SJSA1 (cell line): ENCODE data around the gene RANBP3. TPM values are rescaled to one million over a fixed set of nuclear protein-coding genes. Genes with fewer than 3 reads are reported as not detected.
A peak's percentile ranks its signal among the peaks of the same experiment; 100 is the strongest.

ENCODE experiments used
- DNase-seq, 2 experiments: peaks; one replicate each; pipeline ENCODE4 v3.0.0-alpha.2; 2015 to 2020; ENCODE audit warnings: low spot score in 2 of 2, low read depth in 1 of 2
- H3K27ac ChIP-seq: fragments of 250-450 bp; sonication (Bioruptor Pico); 2 replicates; pipeline ENCODE4 v1.5.1; 2020; ENCODE audit warnings: mild to moderate bottlenecking, moderate library complexity
- H3K27me3 ChIP-seq: fragments of 250-450 bp; sonication (Bioruptor Pico); replicated peaks from 2 replicates; pipeline ENCODE4 v1.5.1; 2020; ENCODE audit warnings: mild to moderate bottlenecking, moderate library complexity
- H3K36me3 ChIP-seq: fragments of 250-450 bp; sonication (Bioruptor Pico); 2 replicates; pipeline ENCODE4 v1.5.1; 2020; ENCODE audit warnings: mild to moderate bottlenecking
- H3K4me1 ChIP-seq: fragments of 250-450 bp; sonication (Bioruptor Pico); replicated peaks from 2 replicates; pipeline ENCODE4 v1.6.1; 2021; ENCODE audit warnings: mild to moderate bottlenecking
- H3K4me3 ChIP-seq: fragments of 250-450 bp; sonication (Bioruptor Pico); 2 replicates; pipeline ENCODE4 v1.5.1; 2020; ENCODE audit warnings: mild to moderate bottlenecking
- H3K9me3 ChIP-seq: fragments of 250-450 bp; sonication (Bioruptor Pico); replicated peaks from 2 replicates; pipeline ENCODE4 v1.5.1; 2020; ENCODE audit warnings: mild to moderate bottlenecking
- total RNA-seq: library from RNA; depleted of rRNA; stranded (reverse); fragments of >200 nt; shearing (Covaris generic); gene quantifications from 2 replicates; pipeline ENCODE4 v1.2.3, GENCODE V29; 2014

Gene RANBP3
- total RNA-seq, 1 experiment from 2014 or later: 81.2 TPM

DNA sequence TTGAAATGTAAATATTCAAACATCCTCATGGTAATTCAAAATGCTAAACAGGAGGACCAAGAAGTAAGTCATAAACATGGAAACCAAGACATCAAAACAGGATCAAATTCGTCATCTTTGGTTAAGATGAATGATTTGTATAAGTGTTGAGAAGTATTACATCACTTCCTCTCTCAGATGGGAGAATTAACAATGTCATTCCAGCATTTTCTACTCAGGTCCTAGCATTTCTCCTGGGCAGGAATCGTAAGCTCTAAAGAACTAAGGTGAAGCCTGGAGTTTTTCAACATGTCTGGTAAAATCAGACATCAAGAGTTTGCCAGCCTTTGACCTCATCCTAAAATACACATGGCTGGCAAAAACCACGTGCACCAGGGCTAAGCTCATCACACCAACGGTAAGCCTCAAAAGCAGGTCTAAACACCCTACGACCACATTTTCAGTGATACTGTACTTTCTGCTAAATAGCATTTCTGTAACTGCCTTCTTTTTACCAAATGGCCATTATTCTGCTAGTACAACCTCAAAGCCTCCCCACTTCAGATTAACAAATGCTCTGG lies 24.8 kb downstream of the RANBP3 start:
- DNase-seq: peak in 1 of 2 experiments; percentile 33
- Histone ChIP-seq H3K27me3 (no peaks in the 10 kb centered on the region), H3K9me3 (no peaks in the 10 kb centered on the region), H3K4me3 (0 out of 2 replicates have a peak overlapping the region, but pooled peaks have one; percentile 3), H3K4me1 (peaks cover 35% of the 10 kb centered on the region), H3K36me3 (peaks cover 37% of the 10 kb centered on the region), H3K27ac (peak overlapping the region; percentile 76)

DNA sequence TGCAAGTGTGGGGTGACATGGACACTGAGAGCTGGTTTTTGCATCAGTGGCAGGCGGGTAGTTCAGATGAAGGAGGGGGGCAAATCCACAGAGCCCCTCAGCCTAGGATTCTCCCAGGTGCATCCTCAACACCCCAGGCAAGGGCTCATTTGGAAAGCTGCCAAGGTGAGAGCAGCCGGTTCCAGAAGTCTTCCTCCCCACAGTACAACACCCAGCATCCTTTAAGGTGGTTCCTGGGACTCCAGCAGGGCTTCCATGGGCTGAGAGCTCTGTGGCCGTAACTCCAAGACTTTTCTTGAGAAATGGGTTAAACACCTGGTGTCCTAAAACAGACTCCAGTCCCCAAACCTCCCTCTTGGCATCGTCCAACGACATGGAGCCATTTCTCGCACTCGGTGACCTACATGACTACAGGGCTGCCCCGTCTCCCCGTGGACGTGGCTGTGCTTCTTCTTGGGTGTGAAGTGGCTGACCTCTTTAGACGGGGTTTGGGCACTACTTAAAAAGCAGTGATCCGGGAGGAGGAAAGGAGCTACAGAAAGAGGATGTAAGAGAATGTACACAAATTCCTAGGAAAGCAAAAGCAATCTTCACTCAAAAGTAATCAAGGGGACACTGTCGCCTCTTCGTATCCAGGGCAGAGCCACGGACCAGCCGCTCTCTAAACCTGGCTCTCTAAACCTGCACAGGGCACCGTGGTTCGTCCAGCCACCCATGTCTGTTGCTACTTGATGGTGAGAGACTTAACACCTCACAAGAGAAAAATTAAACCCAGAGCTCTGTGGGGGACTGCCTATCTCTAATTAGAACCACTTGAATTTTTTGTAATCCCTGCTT lies 25.5 kb downstream of the RANBP3 start:
- peaks cover 37% of the 10 kb centered on the region for H3K36me3 ChIP-seq
- no peak overlapping the region for H3K4me3 ChIP-seq
- peak overlapping the region; percentile 76 for H3K27ac ChIP-seq
- H3K9me3 ChIP-seq: no peaks in the 10 kb centered on the region
- peaks cover 35% of the 10 kb centered on the region for H3K4me1 ChIP-seq
- DNase-seq: no peak
- no peaks in the 10 kb centered on the region for H3K27me3 ChIP-seq

DNA sequence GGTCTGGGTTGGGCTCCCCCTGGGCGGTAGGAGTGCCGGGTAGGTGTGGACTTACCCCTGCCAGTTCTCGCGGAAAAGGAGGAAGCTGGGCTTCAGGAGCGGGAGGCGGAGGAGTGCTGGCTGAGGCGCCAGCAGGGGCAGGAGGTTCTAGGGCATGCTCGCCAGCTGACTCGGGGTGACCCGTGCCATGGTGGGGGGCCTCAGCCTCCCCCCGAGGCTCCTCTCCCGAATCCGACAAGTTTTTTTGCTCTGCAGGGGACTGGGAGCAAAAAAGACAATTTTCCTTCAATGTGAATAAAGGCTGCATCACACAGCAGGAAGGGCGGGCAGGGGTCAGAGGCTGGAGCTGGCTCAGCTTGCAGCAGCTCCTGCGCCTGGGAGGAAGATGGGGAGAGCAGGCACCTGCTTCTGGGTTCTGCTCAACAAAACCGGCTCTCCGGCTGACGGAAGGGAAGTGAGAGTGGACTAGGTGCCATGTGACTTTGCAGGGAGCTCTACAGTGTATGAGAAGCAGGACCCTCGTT lies 26.5 kb downstream of the RANBP3 start:
- H3K27me3 ChIP-seq: no peaks in the 10 kb centered on the region
- H3K27ac ChIP-seq: no peak overlapping the region
- H3K4me3 ChIP-seq: no peak overlapping the region
- no peaks in the 10 kb centered on the region for H3K9me3 ChIP-seq
- H3K4me1 ChIP-seq: peaks cover 35% of the 10 kb centered on the region
- peaks cover 37% of the 10 kb centered on the region for H3K36me3 ChIP-seq
- DNase-seq: no peak

DNA sequence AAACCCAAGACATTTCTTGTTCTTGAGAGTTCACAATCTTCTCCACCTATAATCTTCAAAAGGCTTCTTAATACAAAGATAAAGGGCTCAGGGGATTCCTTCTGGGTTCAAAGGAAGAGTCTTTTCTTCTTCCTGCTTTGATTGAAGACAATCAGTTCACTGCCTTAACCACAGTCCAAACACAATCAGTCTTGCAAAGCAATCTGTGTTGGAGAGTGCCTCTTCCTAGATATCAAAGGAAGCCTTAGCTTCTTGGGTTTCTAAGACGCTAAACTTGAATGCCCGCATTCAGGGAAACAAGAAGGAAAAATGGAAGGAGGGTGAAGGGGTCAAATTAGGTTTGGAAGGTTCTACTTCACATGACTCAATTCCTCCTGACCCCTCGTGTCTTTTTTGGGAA lies 27.2 kb downstream of the RANBP3 start:
- H3K9me3 ChIP-seq: no peaks in the 10 kb centered on the region
- H3K27ac ChIP-seq: no peak overlapping the region
- peaks cover 41% of the 10 kb centered on the region for H3K36me3 ChIP-seq
- H3K4me1 ChIP-seq: peaks cover 35% of the 10 kb centered on the region
- no peak overlapping the region for H3K4me3 ChIP-seq
- DNase-seq: no peak
- no peaks in the 10 kb centered on the region for H3K27me3 ChIP-seq

DNA sequence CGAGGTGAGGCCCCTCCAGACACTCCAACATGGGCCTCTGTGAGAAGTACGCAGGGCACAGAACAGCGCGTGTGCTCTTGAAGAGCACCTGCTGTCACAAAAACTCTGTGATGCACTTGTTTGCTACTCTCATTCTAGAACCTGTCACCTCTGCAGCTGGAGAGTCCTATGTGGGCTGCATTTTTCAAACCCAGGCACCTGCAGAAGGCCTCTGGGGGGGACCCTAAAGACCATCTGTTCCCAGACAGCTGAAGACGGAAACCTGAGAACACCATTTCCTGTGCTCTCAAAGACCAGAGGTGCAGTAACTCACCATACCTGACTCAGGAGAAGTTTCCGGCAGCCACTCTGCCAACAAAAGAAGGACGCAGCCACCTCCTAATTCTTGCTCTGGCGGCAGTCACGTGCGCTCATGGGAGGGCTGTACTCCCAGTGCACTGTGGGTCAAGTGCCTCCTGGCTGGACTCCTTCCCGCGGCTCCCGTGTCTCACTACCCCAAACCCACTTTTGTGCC lies 28.1 kb downstream of the RANBP3 start:
- H3K4me1 ChIP-seq: peaks cover 29% of the 10 kb centered on the region
- H3K27ac ChIP-seq: no peak overlapping the region
- no peaks in the 10 kb centered on the region for H3K27me3 ChIP-seq
- no peak for DNase-seq
- H3K4me3 ChIP-seq: no peak overlapping the region
- no peaks in the 10 kb centered on the region for H3K9me3 ChIP-seq
- H3K36me3 ChIP-seq: peaks cover 47% of the 10 kb centered on the region

DNA sequence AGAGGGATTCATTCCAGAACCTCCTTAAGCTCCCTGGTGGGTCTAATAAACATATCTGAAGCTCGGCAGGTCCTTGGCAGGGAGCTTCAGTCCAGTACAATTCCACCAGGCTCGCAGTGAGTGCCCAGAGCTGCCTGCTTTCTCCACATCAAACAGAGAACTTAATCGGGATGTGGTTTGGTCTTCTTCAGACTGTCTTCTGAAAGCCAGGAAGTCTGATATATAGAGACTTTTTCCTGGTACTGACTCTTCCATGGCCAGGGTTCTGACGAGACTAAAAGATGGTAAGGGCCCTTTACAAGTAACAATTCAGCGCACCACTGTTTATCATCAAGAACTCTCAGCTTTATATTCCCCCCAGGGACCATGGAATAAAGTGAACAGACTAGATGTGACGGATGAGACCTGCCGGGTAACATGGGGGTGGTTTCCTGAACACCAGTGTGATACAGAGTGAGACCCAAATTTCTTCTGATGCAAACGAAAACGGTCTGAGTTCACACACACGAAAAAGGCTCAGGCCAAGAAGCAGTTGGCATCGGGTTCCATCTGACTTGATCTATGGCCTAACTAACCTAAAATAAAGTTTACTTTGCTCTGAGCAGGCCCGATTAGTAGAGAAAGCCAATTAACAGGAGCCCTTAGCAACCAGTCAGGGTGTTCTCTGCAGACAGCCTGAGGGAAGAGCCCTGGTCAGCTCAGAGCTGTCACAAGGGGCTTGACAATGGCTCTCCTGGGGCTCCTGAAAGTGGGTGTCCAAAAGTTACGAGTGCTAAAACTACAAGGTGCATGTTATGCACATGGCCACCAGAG lies 29.0 kb downstream of the RANBP3 start:
- no peaks in the 10 kb centered on the region for H3K27me3 ChIP-seq
- H3K4me3 ChIP-seq: no peak overlapping the region
- DNase-seq: no peak
- H3K9me3 ChIP-seq: no peaks in the 10 kb centered on the region
- no peak overlapping the region for H3K27ac ChIP-seq
- peaks cover 20% of the 10 kb centered on the region for H3K4me1 ChIP-seq
- H3K36me3 ChIP-seq: peaks cover 51% of the 10 kb centered on the region

DNA sequence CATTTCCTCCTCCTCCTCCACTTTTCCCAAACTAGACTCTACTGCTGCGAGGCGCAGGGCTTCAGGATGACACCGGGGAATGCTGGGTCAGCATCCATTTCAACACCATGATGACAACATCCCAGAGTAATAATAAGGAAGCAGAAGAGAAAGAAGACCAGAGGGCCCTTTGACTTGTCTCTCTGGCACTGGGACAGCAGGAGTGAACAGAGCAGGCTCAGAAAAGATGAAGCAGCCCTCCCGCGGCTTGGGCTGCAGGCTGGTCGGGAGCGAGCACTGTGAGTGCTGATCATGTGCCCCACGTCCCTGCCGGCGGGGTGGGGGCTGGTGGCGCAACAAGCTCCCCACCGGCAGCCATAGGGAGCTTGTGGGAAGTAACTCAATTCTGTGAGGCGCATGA lies 30.5 kb downstream of the RANBP3 start:
- DNase-seq: no peak
- H3K4me3 ChIP-seq: no peak overlapping the region
- H3K27ac ChIP-seq: no peak overlapping the region
- no peaks in the 10 kb centered on the region for H3K27me3 ChIP-seq
- no peaks in the 10 kb centered on the region for H3K9me3 ChIP-seq
- H3K4me1 ChIP-seq: peaks cover 5% of the 10 kb centered on the region
- peaks cover 51% of the 10 kb centered on the region for H3K36me3 ChIP-seq

DNA sequence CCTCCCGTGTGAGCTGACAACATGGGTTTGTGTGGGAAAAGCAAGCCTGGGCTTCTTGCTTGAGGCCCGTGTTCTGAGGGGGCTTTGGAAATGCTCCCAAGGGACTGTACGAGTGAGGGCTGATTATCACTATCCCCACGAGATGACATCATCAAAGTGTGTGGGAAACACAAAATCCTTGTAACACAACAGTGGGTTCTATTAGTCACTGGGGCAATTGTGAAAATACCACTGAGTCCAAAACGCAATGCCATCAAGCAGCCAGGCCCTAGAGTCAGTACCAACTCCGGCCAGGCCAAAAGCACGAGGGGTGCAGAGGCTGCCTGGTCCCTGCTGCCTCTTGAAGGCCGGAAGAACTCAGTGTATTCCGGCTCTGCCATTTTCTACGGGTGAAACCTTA lies 34.3 kb downstream of the RANBP3 start:
- no peak overlapping the region for H3K27ac ChIP-seq
- no peaks in the 10 kb centered on the region; the same call in 1 of the 2 replicates for H3K4me1 ChIP-seq
- H3K9me3 ChIP-seq: no peaks in the 10 kb centered on the region
- no peak overlapping the region for H3K4me3 ChIP-seq
- DNase-seq: no peak
- H3K27me3 ChIP-seq: no peaks in the 10 kb centered on the region
- H3K36me3 ChIP-seq: peaks cover 47% of the 10 kb centered on the region

DNA sequence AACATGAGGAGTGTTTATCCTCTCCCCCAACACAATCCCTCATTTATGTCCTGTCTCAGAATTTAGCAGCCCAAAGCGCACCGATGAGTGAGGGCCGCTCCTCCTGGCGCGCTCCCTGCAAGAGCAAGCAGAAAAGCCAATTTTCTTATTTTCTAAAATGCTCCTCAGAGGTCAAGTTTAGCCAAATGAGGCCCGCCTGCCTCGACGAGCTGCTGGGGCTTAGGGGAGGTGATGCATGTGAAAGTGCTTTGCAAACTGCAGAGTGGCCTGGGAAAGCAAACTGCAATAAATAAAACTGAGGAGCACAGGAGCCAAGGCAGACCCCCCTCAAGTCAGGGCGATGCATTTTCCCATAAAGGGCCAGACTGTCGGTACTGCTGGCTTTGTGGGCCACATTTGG lies 34.9 kb downstream of the RANBP3 start:
- H3K9me3 ChIP-seq: no peaks in the 10 kb centered on the region
- no peaks in the 10 kb centered on the region for H3K27me3 ChIP-seq
- H3K4me3 ChIP-seq: no peak overlapping the region
- H3K27ac ChIP-seq: no peak overlapping the region
- no peaks in the 10 kb centered on the region; the same call in 1 of the 2 replicates for H3K4me1 ChIP-seq
- DNase-seq: no peak
- H3K36me3 ChIP-seq: peaks cover 49% of the 10 kb centered on the region

DNA sequence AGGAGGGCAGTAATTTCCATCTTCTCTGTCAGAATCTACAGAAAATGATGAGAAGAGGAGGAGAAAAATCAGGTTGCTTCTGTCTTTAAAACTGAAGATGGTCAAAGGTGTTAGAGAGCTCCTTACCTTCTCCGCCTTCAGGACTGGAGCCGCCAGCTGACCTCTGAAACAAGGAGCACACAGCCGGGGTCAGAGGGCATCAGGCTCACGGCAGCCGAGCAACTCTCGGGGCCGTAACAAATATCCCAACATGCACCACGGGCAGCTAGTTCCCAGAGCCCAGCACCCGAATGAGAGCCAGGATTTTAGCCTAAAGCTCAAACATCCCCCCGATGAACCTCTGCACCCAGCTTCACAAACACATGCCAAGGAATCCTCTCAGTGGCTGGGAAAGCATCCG lies 36.3 kb downstream of the RANBP3 start:
- no peak for DNase-seq
- no peaks in the 10 kb centered on the region for H3K27me3 ChIP-seq
- no peaks in the 10 kb centered on the region; the same call in 1 of the 2 replicates for H3K4me1 ChIP-seq
- H3K27ac ChIP-seq: no peak overlapping the region
- no peak overlapping the region for H3K4me3 ChIP-seq
- H3K36me3 ChIP-seq: peaks cover 58% of the 10 kb centered on the region
- no peaks in the 10 kb centered on the region for H3K9me3 ChIP-seq

DNA sequence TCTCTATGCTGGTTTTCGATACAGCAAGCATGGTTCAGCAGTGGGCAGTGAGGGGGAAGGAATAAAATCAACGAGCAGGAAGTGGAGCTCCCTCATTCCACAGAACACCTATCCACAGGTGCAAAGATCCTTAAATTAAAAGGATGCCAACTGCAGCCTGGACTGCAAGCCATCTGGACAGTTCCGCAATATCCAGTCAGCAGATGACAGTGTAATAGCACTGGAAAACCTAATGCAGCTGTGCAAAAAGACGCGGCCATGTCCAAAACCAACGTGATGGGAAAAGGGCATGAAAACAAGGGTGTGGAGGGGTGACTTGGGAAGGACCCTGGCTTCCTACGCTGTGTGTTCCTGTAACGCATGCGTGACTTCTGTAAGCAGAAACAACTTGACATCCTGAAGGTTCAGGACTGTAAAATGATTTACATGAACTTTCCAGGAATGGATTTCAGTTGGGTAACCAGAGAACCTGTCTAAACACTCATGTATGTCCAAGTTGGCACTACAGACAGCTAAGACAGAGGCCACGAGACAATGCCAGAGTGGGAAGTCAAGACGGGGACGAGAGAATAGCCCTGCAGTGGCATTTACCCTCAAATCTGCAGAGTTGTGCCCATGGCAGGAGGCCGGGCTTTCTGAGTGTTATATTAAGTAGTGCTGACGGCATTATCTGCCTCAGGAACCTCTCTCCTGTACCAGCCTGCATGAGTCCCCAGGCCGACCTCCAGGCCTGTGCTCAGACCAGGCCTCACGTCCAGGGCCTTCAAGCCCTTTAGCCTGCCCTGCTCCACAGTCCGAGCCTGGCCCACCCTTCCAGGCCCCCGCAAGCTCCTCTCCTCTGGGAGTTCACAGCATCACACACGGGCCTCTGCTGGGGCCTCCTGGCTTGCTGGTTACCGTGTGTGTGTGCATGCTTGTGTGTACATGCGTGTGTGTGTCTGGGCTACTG lies 37.4 kb downstream of the RANBP3 start:
- H3K36me3 ChIP-seq: peaks cover 63% of the 10 kb centered on the region
- H3K4me1 ChIP-seq: no peaks in the 10 kb centered on the region; the same call in 1 of the 2 replicates
- H3K4me3 ChIP-seq: no peak overlapping the region
- DNase-seq: no peak
- no peaks in the 10 kb centered on the region for H3K27me3 ChIP-seq
- no peaks in the 10 kb centered on the region for H3K9me3 ChIP-seq
- no peak overlapping the region for H3K27ac ChIP-seq

DNA sequence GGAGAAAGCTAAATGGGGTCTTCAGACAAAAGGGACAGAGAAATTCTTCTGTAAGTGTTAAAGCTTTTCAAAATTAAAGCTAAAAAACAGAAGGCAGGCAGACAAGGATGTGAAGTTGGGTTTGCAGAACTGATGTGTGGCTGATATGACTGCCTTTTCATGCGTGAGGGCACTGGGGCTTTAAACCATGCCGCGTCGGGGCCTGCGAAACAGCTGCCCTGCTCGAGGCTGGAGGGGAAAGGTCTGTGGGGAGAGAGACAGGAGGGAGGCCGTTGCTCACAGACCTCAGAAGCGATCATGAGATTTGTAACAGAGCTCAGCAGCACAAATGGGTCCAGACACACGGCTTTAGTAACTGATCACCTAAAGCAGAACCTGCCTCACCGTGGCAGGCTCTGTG lies 40.4 kb downstream of the RANBP3 start:
- H3K27ac ChIP-seq: no peak overlapping the region
- peaks cover 83% of the 10 kb centered on the region for H3K36me3 ChIP-seq
- DNase-seq: no peak
- no peaks in the 10 kb centered on the region for H3K27me3 ChIP-seq
- no peaks in the 10 kb centered on the region for H3K4me1 ChIP-seq
- H3K4me3 ChIP-seq: no peak overlapping the region
- H3K9me3 ChIP-seq: no peaks in the 10 kb centered on the region

DNA sequence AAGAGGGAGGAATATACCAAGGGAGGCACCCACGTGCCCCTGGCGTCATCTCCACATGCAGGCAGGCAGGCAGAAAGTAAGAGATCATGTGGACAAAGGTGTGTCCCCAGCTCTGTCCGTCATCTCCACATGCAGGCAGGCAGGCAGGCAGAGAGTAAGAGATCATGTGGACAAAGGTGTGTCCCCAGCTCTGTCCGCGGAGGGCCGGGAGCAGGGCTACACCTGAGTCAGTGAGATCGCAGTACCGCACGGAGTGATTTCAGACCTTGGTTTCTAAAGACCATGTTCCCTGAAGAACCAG lies 41.7 kb downstream of the RANBP3 start:
- Histone ChIP-seq H3K27me3 (no peaks in the 10 kb centered on the region), H3K4me3 (no peak overlapping the region), H3K36me3 (peaks cover 89% of the 10 kb centered on the region), H3K27ac (no peak overlapping the region), H3K4me1 (no peaks in the 10 kb centered on the region), H3K9me3 (no peaks in the 10 kb centered on the region)
- DNase-seq: no peak
